Measurements from ENCODE around the gene LINGO1.

- TF ChIP-seq CTCF (IDR thresholded peaks at IDR 0.05) = no peak
- TF ChIP-seq POLR2A (IDR thresholded peaks at IDR 0.05) = no peak
Measured at GRCh38 chr15:77598644-77599043, 34.1 kb downstream of the LINGO1 start.

All from adrenal gland (tissue), 5 donors.